Embryonic facial prominence (tissue), 1 donor: ENCODE data around the gene EEF1G.
A peak's percentile ranks its signal among the peaks of the same experiment; 100 is the strongest.
"Not testable (repeated sequence)": the region's sequence is repeated elsewhere in the genome, so short reads cannot be mapped to it uniquely, and the experiment has no call there.

Source experiments
- DNase-seq: peaks from one replicate; pipeline ENCODE4 v3.0.0-alpha.2; 2016; ENCODE audit errors: extremely low spot score

The EEF1G gene

GRCh38 chr11:62554387-62555167, 19.1 kb downstream of the EEF1G start:
- no peak for DNase-seq

- no peak for DNase-seq
Measured at GRCh38 chr11:62553839-62554361, 19.8 kb downstream of the EEF1G start.

DNA sequence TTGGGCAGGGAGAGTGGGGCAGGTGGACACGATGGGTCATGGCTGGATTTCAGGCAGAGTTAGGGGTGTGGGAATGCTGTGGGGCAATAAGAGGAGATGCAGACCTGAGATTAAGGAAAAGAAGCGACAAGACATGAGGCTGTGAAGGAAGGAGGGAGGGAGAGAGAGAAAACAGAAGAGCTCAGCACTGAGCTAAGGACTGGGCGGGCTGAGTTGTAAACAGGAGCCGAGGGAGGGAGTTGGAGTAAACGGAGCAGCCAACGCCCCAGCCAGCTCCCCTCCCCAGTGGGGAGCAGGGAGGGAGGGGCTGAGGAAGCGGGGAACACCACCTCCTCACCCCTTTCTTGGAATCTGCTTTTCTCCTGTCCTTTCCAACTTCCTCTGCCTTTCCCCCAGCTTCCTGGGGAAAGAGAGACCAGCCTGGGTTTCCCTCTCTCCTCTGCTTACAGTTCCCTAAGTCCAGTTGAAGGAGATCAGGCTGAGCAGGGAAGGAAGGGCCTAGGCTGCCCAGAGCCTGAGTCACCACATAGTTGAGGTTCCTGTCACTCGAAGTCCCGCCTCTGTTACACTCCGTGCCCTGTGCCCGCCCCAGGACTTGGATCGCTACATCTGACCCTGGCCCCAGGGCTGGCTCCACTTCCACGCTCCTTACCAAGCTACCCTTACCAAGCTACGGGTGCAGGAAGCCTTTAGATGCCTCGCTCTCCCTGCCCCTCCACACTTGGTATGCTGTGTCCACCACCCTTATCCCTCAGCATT, 20.4 kb downstream of the EEF1G start:
- DNase-seq: no peak

DNA sequence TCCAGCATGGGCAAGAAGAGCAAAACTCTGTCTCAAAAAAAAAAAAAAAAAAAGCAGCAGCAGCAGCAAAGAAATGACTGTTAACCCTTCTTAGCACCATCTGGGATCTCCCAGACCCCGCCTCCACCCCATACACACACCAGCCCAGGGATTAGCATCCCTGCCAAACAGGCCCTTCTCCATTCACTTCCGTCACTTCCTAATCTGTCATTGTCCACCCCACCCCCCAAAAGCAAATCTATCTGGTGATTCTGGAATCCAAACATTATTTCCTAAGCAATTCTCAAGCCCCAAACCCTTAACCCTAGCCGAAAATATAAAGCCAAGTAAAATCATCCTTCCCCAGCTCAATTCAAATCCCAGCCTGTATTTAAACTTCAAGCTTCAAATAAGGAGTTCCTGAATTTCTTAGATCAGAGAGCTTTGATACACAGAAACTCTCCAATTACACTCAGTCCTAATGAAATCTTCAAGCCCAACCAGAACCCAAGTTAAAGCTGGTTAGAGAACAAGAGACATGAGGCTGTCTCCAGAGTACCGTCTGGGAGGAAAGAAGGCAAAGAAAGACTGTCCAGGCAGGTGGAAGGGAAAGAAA, 21.1 kb downstream of the EEF1G start:
- DNase-seq: no peak

DNA sequence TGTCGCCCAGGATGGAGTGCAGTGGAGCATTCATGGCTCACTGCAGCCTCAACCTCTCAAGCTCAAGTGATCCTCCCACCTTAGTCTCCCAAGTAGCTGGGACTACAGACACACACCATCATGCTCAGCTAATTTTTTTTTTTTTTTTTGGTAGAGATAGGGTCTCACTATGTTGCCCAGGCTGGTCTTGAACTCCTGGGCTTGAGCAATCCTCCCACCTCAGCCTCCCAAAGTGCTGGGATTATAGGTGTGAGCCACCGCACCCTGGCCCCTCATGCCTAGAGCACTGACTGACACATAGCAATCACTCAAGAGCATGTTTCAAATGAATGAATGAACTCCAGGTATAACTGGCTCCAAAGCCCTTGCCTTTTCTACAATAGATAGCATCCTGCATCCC, 23.2 kb downstream of the EEF1G start:
- not testable (repeated sequence) for DNase-seq

- no peak for DNase-seq
Measured at GRCh38 chr11:62548545-62549335, 25.0 kb downstream of the EEF1G start.

DNA sequence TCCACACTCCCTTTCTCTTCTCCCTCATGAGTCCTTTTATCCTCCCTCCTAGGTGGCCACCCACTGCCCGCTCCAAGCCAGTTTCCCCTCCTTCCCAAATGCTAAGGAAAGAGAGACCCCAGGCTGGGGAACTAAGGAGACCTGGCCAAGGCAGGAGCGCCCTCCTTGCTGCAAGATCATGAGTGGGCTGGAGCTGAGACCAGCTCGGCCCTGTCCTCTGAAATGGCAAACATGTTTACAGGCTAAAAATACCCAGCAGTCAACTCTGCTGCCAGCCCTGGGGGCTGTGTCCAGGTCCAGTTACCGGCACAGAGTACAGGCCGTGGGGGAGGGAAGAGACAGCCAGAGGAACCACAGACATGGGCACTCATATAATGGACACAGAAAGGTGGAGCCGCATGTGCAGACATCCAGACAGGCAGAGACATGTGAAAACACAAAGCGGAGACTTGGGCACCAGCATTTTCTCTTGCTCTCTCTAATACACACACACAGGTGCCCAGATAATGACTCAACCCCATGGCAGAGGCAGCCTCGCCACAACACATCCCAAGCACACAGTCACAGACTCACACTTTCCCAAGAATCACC, 25.9 kb downstream of the EEF1G start:
- DNase-seq: no peak

GRCh38 chr11:62546929-62547625, 26.6 kb downstream of the EEF1G start:
- no peak for DNase-seq

- DNase-seq: no peak
Measured at GRCh38 chr11:62546244-62546928, 27.3 kb downstream of the EEF1G start, which contains the start of gene AHNAK. TSS of gene AHNAK (minus strand) at chr11:62546806. CDS start at chr11:62536098, 10,708 bp downstream.

- DNase-seq: peak; percentile 94
Measured at GRCh38 chr11:62545437-62546243, 28.1 kb downstream of the EEF1G start.

DNA sequence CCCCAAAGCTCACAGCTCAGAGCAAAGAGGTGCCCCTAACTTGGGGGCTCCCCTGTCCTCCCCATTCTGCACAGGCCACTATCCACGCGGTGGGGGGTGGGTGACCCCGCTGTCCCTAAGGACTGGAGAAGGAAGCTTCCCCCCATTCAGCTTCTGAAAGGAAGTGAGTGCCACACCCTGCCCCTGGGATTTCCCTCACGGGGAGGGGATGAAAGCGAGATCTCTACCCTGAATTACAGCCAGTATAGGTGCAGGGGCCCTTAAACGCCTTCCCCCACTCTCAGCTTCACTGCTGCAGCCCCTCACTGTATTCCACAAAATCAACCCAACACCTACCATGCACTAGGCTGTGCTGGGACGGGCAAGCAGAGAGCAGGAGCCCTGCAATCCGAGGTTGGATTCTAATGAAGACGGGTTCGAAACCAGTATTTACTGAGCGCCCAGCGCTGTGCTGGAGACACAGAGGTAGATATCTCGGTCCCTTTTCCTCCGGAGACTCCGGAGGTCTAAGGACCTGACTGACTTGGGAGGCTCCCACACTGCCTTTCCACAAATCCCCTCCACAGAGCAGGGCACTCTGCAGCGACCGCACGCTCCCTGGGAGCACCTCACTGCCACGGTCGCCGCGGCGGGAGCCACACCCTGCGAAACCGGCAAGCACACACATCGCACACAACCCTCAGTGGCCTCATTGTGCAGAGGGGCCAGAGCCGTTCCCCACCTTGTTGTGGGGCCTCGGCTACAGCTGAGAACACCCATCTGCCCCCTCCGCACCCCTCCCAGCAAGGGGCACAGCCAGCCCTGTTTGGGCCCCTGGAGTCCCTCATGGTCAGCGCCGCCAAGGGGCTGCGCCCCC, 28.9 kb downstream of the EEF1G start:
- DNase-seq: no peak

DNA sequence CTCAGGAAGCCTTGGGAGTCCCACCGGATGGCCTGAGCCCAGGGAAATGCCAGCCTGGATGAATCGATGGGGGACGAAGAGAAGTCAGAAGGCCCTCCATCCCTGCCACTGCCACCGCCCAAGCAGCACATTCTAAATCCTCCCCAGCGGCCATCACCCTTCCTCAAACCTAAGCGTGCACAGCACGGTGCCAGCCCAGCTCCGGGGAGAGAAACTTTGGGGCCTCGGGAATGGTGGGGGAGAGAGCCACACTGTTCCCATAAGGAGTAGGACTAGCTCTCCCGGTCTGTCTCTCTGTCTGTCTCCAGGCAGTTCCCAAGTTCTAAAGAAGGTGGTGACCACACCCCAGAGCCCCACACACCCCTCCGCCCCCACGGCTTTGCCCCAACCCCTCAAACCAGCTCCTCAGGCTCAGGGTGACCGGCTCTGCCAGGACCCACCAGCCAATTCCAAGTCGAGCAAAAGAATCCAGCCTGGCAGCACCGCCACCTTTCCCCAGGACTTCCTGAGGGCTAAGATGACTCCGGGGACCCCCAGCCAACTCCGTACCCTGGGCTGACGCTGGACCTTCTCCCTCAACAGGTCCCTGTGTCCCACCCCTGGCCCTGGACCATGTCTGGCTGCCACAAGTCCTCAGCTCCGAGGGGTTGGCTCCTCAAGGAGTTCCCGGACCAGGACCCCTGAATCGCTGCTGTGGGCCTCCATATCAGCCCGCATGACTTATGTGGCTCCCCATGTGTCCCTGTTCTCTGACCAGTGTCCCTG, 29.8 kb downstream of the EEF1G start:
- no peak for DNase-seq

DNA sequence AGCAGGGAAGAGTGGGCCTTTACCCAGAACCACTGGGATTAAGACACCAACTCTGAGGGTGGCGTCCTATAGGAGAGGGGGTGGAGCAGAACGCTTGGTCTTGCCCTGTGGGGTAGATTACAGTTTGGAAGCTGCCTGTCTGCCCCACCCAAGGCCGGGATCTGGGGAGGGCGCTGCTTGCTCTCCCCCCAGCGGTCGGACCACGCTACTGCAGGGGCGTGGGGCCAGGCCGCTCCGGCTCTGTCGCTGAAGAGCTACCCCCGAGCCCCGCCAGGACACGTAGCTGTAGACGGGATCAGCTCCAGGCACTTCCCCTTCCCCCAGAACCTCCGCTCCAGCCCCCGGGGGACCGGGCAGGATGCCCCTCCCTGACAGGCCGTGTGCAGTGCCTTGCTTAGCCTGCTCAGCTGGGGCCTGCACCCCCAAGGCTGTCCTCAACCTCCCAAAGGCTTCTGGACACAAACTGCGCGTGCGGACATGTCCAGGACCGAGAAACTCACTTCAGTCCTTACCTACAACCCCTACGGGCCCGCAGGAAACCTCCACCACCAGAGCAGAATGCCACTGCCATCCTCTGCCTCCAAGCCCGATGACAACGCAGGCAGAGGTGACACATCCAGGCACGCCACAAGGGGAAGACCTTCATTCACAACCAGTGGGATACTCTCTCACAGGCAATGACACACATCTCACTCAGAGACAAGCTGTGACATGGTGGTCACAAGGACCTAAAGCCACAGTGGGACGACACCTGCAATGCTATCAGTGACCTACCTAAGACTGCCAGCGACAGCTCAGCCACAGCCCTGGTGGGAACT, 30.7 kb downstream of the EEF1G start:
- no peak for DNase-seq

DNA sequence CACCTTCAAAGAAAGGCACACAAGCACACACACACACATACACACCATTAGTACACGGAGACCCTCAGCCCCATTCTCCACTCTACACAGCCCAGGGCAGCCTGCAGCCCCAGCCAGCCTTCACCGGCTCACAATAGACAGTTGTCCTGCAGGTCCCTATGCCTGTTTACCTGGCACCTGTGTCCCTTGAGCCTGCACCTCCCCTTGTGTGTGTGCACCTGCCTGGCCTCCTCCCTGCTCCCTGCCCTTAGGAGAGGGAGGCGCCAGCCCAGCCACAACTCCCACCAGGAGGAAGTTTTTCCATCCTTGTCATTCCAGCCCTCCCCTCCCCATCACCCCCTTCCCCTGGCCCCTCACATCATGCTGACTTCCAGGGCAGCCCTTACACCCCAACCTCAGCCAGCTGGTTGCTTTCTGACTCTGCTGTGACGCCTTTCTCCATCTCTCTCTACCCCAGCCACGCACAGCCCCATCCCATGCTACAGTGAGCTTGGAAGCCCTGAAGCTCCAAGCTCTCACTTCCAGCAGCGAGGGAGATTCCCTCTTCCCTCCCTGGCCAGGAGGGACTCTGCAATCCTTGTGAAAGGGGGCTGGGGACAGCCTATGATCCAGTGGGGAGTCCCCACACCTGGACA, 31.5 kb downstream of the EEF1G start:
- DNase-seq: no peak

GRCh38 chr11:62540804-62541701, 32.6 kb downstream of the EEF1G start:
- DNase-seq: no peak
